ENCODE data around the gene DIDO1. TPM values are rescaled to one million over a fixed set of nuclear protein-coding genes. Genes with fewer than 3 reads are reported as not detected.

The DIDO1 gene
- total and polyA plus RNA-seq, 9 of the 15 experiments (the other 6 are each of a cell fraction or from before 2014, with no cell fraction given): 4.4 to 46.8 (median 31.2) TPM

- TF ChIP-seq, protein P1, sequence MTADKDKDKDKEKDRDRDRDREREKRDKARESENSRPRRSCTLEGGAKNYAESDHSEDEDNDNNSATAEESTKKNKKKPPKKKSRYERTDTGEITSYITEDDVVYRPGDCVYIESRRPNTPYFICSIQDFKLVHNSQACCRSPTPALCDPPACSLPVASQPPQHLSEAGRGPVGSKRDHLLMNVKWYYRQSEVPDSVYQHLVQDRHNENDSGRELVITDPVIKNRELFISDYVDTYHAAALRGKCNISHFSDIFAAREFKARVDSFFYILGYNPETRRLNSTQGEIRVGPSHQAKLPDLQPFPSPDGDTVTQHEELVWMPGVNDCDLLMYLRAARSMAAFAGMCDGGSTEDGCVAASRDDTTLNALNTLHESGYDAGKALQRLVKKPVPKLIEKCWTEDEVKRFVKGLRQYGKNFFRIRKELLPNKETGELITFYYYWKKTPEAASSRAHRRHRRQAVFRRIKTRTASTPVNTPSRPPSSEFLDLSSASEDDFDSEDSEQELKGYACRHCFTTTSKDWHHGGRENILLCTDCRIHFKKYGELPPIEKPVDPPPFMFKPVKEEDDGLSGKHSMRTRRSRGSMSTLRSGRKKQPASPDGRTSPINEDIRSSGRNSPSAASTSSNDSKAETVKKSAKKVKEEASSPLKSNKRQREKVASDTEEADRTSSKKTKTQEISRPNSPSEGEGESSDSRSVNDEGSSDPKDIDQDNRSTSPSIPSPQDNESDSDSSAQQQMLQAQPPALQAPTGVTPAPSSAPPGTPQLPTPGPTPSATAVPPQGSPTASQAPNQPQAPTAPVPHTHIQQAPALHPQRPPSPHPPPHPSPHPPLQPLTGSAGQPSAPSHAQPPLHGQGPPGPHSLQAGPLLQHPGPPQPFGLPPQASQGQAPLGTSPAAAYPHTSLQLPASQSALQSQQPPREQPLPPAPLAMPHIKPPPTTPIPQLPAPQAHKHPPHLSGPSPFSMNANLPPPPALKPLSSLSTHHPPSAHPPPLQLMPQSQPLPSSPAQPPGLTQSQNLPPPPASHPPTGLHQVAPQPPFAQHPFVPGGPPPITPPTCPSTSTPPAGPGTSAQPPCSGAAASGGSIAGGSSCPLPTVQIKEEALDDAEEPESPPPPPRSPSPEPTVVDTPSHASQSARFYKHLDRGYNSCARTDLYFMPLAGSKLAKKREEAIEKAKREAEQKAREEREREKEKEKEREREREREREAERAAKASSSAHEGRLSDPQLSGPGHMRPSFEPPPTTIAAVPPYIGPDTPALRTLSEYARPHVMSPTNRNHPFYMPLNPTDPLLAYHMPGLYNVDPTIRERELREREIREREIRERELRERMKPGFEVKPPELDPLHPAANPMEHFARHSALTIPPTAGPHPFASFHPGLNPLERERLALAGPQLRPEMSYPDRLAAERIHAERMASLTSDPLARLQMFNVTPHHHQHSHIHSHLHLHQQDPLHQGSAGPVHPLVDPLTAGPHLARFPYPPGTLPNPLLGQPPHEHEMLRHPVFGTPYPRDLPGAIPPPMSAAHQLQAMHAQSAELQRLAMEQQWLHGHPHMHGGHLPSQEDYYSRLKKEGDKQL (CRISPR knock-in tag; IDR thresholded peaks at IDR 0.05; ENCODE audit: borderline replicate concordance): no peak
- TF ChIP-seq ZNF512 (tag; IDR thresholded peaks at IDR 0.05) (no peak), ZNF668 (CRISPR knock-in tag; IDR thresholded peaks at IDR 0.05) (no peak), HNRNPK (IDR thresholded peaks at IDR 0.05; ENCODE audit: low read depth, low read length, poor library complexity, severe bottlenecking) (no peak), KLF16 (IDR thresholded peaks at IDR 0.05) (no peak), HOXB6 (CRISPR knock-in tag; IDR thresholded peaks at IDR 0.05; ENCODE audit: borderline replicate concordance) (no peak), CREM (IDR thresholded peaks at IDR 0.05; ENCODE audit: low read depth) (peak; percentile 92), TRIM24 (IDR thresholded peaks at IDR 0.05) (no peak), FOS (IDR thresholded peaks at IDR 0.05; ENCODE audit: extremely low read depth, insufficient read length) (no peak), SP1 (CRISPR knock-in tag; IDR thresholded peaks at IDR 0.05) (peak; percentile 84), ZNF655 (CRISPR knock-in tag; IDR thresholded peaks at IDR 0.05) (no peak), ILF3 (IDR thresholded peaks at IDR 0.05; ENCODE audit: borderline replicate concordance) (no peak), THAP12 (CRISPR knock-in tag; IDR thresholded peaks at IDR 0.05) (peak; percentile 86; the same call in 1 of the 2 replicates), ZNF717 (CRISPR knock-in tag; IDR thresholded peaks at IDR 0.05) (no peak), EHMT2 (IDR thresholded peaks at IDR 0.05) (no peak), ZNF212 (CRISPR knock-in tag; IDR thresholded peaks at IDR 0.05) (no peak)
- TF ChIP-seq, protein P2, sequence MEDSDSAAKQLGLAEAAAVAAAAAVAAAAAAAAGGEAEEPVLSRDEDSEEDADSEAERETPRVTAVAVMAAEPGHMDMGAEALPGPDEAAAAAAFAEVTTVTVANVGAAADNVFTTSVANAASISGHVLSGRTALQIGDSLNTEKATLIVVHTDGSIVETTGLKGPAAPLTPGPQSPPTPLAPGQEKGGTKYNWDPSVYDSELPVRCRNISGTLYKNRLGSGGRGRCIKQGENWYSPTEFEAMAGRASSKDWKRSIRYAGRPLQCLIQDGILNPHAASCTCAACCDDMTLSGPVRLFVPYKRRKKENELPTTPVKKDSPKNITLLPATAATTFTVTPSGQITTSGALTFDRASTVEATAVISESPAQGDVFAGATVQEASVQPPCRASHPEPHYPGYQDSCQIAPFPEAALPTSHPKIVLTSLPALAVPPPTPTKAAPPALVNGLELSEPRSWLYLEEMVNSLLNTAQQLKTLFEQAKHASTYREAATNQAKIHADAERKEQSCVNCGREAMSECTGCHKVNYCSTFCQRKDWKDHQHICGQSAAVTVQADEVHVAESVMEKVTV (CRISPR knock-in tag; IDR thresholded peaks at IDR 0.05): no peak
Measured at GRCh38 chr20:62861726-62862336, 64.5 kb downstream of the DIDO1 start, which contains the start of gene TCFL5 (continued).

All from K562 (cell line).